K562 (cell line): Measurements from ENCODE around the gene ICAM3. TPM values are rescaled to one million over a fixed set of nuclear protein-coding genes. Genes with fewer than 3 reads are reported as not detected.
A peak's percentile ranks its signal among the peaks of the same experiment; 100 is the strongest.

Experiments
- ATAC-seq: fragments of 200-7000 bp; cut with Tn5 transposase; 3 replicates; pipeline ENCODE4 v1.9.1; 2020; ENCODE audit warnings: moderate library complexity
- BruUV-seq: library from RNA; stranded (reverse); fragments of 400-500 nt; replicated peaks from 2 replicates; lab custom pipeline; 2021; lab: Mats Ljungman, UMichigan
- CTCF ChIA-PET: fragments of 300-600 bp; formaldehyde crosslinking; extraction: SDS; loops from one replicate; lab custom pipeline; 2021; ENCODE audit warnings: low intra/inter-chr PET ratio; lab: Yijun Ruan, JAX
- POLR2A ChIA-PET: fragments of 300-600, 350-650 bp; sonication (Branson Sonifier 250); formaldehyde crosslinking; extraction: SDS; loops from one replicate; lab custom pipeline; 2021; ENCODE audit warnings: antibody characterized with exemption, inconsistent platforms; lab: Yijun Ruan, JAX
- DNase-seq, 4 experiments: peaks; one replicate each; pipeline versions ENCODE4 v3.0.0 to v3.0.0-alpha.2; 2011 to 2018; ENCODE audit warnings: low spot score in 3 of 4, mixed read lengths in 3 of 4; ENCODE audit errors: extremely low read depth in 1 of 4
- FAIRE-seq: peaks from 2 replicates; lab custom pipeline; 2011; peaks lifted over from hg19 to GRCh38; lab: Jason Lieb, UNC
- H2AFZ ChIP-seq: 2 replicates; pipeline ENCODE4 v1.6.0; 2011; ENCODE audit warnings: low read depth, low read length, control low read depth, inconsistent platforms
- H3K27ac ChIP-seq: fragments of 200-600 bp; 3 replicates; pipeline ENCODE4 v1.8.0; 2011; ENCODE audit warnings: low read depth, mild to moderate bottlenecking, control low read depth, inconsistent platforms, low read length, moderate library complexity, mixed read lengths; ENCODE audit errors: extremely low read depth
- H3K27me3 ChIP-seq, 2 experiments: fragments of 300-600 bp in 1 of 2; 2 replicates in 1 of 2; 3 replicates in 1 of 2; pipeline versions ENCODE4 v1.6.0 to v1.8.0; 2011; ENCODE audit warnings: inconsistent platforms in 2 of 2, low read length in 2 of 2, mild to moderate bottlenecking in 1 of 2, mixed read lengths in 1 of 2, moderate library complexity in 1 of 2; ENCODE audit not compliant: control insufficient read depth in 2 of 2, insufficient read depth in 2 of 2
- H3K36me3 ChIP-seq: fragments of 300-600 bp; 3 replicates; pipeline ENCODE4 v1.8.0; 2011; ENCODE audit warnings: mild to moderate bottlenecking, low read length, inconsistent platforms; ENCODE audit not compliant: control insufficient read depth, insufficient read depth
- H3K4me1 ChIP-seq, 2 experiments: fragments of 200-600 bp in 1 of 2; replicated peaks in 1 of 2; 2 replicates in 1 of 2; 3 replicates in 1 of 2; pipeline versions ENCODE4 v1.5.1 to v1.8.0; 2011; ENCODE audit warnings: inconsistent platforms in 2 of 2, low read length in 2 of 2, mild to moderate bottlenecking in 1 of 2, mixed read lengths in 1 of 2, moderate library complexity in 1 of 2; ENCODE audit not compliant: control insufficient read depth in 2 of 2, insufficient read depth in 2 of 2
- H3K4me2 ChIP-seq: 2 replicates; pipeline ENCODE4 v1.6.1; 2011; ENCODE audit warnings: low read length, control low read depth, inconsistent platforms, mixed read lengths; ENCODE audit not compliant: insufficient read depth
- H3K4me3 ChIP-seq: fragments of 200-600 bp; sonication (generic), shearing (Covaris generic); 2 replicates; pipeline ENCODE4 v1.5.1; 2016; ENCODE audit warnings: control low read depth, inconsistent platforms
- H3K79me2 ChIP-seq: fragments of 200-600 bp; 3 replicates; pipeline ENCODE4 v1.8.0; 2011; ENCODE audit warnings: low read length, inconsistent platforms; ENCODE audit not compliant: control insufficient read depth, insufficient read depth
- H3K9ac ChIP-seq, 2 experiments: 2 replicates each; pipeline versions ENCODE4 v1.6.0 to v1.6.1; 2011; ENCODE audit warnings: low read depth in 2 of 2, low read length in 2 of 2, control low read depth in 1 of 2, inconsistent platforms in 1 of 2, mild to moderate bottlenecking in 1 of 2, mixed read lengths in 1 of 2; ENCODE audit not compliant: insufficient read depth in 1 of 2
- H3K9me1 ChIP-seq: one replicate; pipeline ENCODE4 v1.6.0; 2011; ENCODE audit warnings: inconsistent platforms, mild to moderate bottlenecking, low read length, moderate library complexity; ENCODE audit not compliant: control insufficient read depth, insufficient read depth
- H3K9me3 ChIP-seq: replicated peaks from 2 replicates; pipeline ENCODE4 v1.5.1; 2011; ENCODE audit warnings: low read depth, low read length, inconsistent platforms; ENCODE audit not compliant: control insufficient read depth, insufficient read depth
- H4K20me1 ChIP-seq: replicated peaks from 2 replicates; pipeline ENCODE4 v1.6.1; 2011; ENCODE audit warnings: low read length, inconsistent platforms, mixed read lengths; ENCODE audit not compliant: control insufficient read depth, insufficient read depth
- CBX5 ChIP-seq: IDR thresholded peaks from 2 replicates; pipeline ENCODE4 v1.6.1; 2014; ENCODE audit warnings: low read depth, borderline replicate concordance
- ERF ChIP-seq: fragments of 450-650 bp; formaldehyde crosslinking; IDR thresholded peaks from 2 replicates; pipeline ENCODE4 v1.4.0; 2020; ENCODE audit warnings: mild to moderate bottlenecking, mixed read lengths
- GABPB1 ChIP-seq: sonication (generic); formaldehyde crosslinking; IDR thresholded peaks from 2 replicates; pipeline ENCODE4 v1.8.0; 2022; ENCODE audit warnings: mild to moderate bottlenecking, missing genetic modification reagents
- HDAC3 ChIP-seq: fragments of 450-650 bp; IDR thresholded peaks from 2 replicates; pipeline ENCODE4 v1.6.1; 2018; ENCODE audit warnings: borderline replicate concordance, mild to moderate bottlenecking, moderate library complexity; ENCODE audit not compliant: partially characterized antibody
- HDAC6 ChIP-seq: IDR thresholded peaks from 2 replicates; pipeline ENCODE4 v1.6.1; 2012; ENCODE audit warnings: low read depth, mild to moderate bottlenecking, control low read depth, inconsistent platforms, low read length, moderate library complexity
- KDM4B ChIP-seq, 2 experiments: fragments of 450-650 bp in 1 of 2; sonication (generic) in 1 of 2; IDR thresholded peaks; 2 replicates each; pipeline ENCODE4 v1.6.1; 2016 to 2017; ENCODE audit warnings: borderline replicate concordance in 2 of 2, antibody characterized with exemption in 1 of 2, low read depth in 1 of 2, mild to moderate bottlenecking in 1 of 2
- MAZ ChIP-seq, 2 experiments: fragments of 450-650 bp in 1 of 2; sonication (generic) in 1 of 2; formaldehyde crosslinking; IDR thresholded peaks in 1 of 2; conservative IDR thresholded peaks in 1 of 2; 2 replicates each; pipeline versions ENCODE4 v1.4.0 to v1.5.0; 2020; ENCODE audit warnings: mild to moderate bottlenecking in 1 of 2, missing genetic modification reagents in 1 of 2
- MYNN ChIP-seq, 2 experiments: sonication (generic); formaldehyde crosslinking in 1 of 2; IDR thresholded peaks; 2 replicates each; pipeline versions ENCODE4 v1.5.0 to v1.6.1; 2016 to 2020; ENCODE audit warnings: antibody characterized with exemption in 1 of 2, missing genetic modification reagents in 1 of 2
- POLR2A ChIP-seq: fragments of 450-650 bp; conservative IDR thresholded peaks from 2 replicates; pipeline ENCODE4 v1.6.1; 2016
- POLR2AphosphoS5 ChIP-seq: IDR thresholded peaks from 2 replicates; pipeline ENCODE4 v1.6.1; 2011; ENCODE audit warnings: mild to moderate bottlenecking, low read depth, low read length, moderate library complexity; ENCODE audit not compliant: control insufficient read depth, insufficient read depth
- POLR2B ChIP-seq: fragments of 450-650 bp; IDR thresholded peaks from 2 replicates; pipeline ENCODE4 v1.6.1; 2018; ENCODE audit warnings: low read depth; ENCODE audit not compliant: partially characterized antibody
- POLR2G ChIP-seq: fragments of 200-400 bp; formaldehyde crosslinking; IDR thresholded peaks from 2 replicates; pipeline ENCODE4 v1.6.1; 2017; ENCODE audit warnings: low read depth, mild to moderate bottlenecking, antibody characterized with exemption, low read length, moderate library complexity
- RBFOX2 ChIP-seq: fragments of 200-400 bp; formaldehyde crosslinking; IDR thresholded peaks from 2 replicates; pipeline ENCODE4 v1.6.1; 2017; ENCODE audit warnings: low read depth, mild to moderate bottlenecking, low read length, moderate library complexity
- SOX6 ChIP-seq: fragments of 450-650 bp; IDR thresholded peaks from 2 replicates; pipeline ENCODE4 v1.6.1; 2014; ENCODE audit warnings: mild to moderate bottlenecking
- SP2 ChIP-seq: IDR thresholded peaks from 2 replicates; pipeline ENCODE4 v1.6.1; 2011; ENCODE audit warnings: mild to moderate bottlenecking, low read depth, low read length, moderate library complexity; ENCODE audit not compliant: poor library complexity, severe bottlenecking; ENCODE audit errors: extremely low read depth
- SUPT5H ChIP-seq: fragments of 450-650 bp; IDR thresholded peaks from 2 replicates; pipeline ENCODE4 v1.6.1; 2016
- ZFX ChIP-seq: sonication (generic); formaldehyde crosslinking; IDR thresholded peaks from 2 replicates; pipeline ENCODE4 v1.8.0; 2022; ENCODE audit warnings: mild to moderate bottlenecking, missing genetic modification reagents, moderate library complexity
- WGBS: fragments of 100-300 bp; shearing (Covaris generic); methylation state at CpG from one replicate; pipeline ENCODE4 v1.1.6; 2016; ENCODE audit warnings: low coverage, mixed read lengths; ENCODE audit not compliant: insufficient coverage; ENCODE audit errors: missing lambda C conversion rate; 5-methylcytosine and 5-hydroxymethylcytosine counted together
- in situ Hi-C: fragments of 300-500 bp; cut with MboI; formaldehyde crosslinking; loops from 4 replicates; pipeline ENCODE4 v1.15.0; 2018; ENCODE audit warnings: inconsistent platforms, mixed read lengths
- intact Hi-C: fragments of 100-400 bp; cut with micrococcal nuclease; formaldehyde crosslinking; loops from 2 replicates; pipeline ENCODE4 v1.14.2; 2022
- polyA plus RNA-seq, 8 experiments: library from polyadenylated mRNA; depleted of rRNA in 4 of 8; stranded (reverse) in 5 of 8; unstranded in 3 of 8; fragments of >200 nt; fragmentation: Nextera tagmentation in 2 of 8; fragmentation: Illumina TruSeq in 1 of 8; extraction: Ambion mirVana in 2 of 8; extraction: Trizol in 1 of 8; gene quantifications; 2 replicates each; pipeline versions ENCODE4 v1.2.1 to v1.2.3, GENCODE V29; 2011 to 2014; ENCODE audit warnings: inconsistent platforms in 1 of 8, missing spikeins in 1 of 8
- total RNA-seq, 7 experiments: library from RNA; depleted of rRNA in 6 of 7; stranded (reverse); fragments of >200 nt in 6 of 7; fragmentation: Illumina TruSeq in 2 of 7; extraction: Trizol in 2 of 7; gene quantifications; 2 replicates each; pipeline versions ENCODE4 v1.2.1 to v1.2.3, GENCODE V29; 2011 to 2021; ENCODE audit warnings: low replicate concordance in 1 of 7
- TF ChIP-seq, protein P1 (sequence below): fragments of 250-450 bp; sonication (Bioruptor Pico); IDR thresholded peaks from 2 replicates; pipeline ENCODE4 v1.8.0; 2022; ENCODE audit warnings: inconsistent platforms
- TF ChIP-seq, protein P2 (sequence below), 2 experiments: fragments of 450-650 bp in 1 of 2; sonication (generic) in 1 of 2; formaldehyde crosslinking; conservative IDR thresholded peaks; 2 replicates each; pipeline versions ENCODE4 v1.4.0 to v1.8.1; 2020 to 2022; ENCODE audit warnings: mild to moderate bottlenecking in 1 of 2, missing genetic modification reagents in 1 of 2

The ICAM3 gene
- total and polyA plus RNA-seq, 9 of the 15 experiments (the other 6 are each of a cell fraction or from before 2014, with no cell fraction given): 6.5 to 39.5 (median 24.2) TPM

DNA sequence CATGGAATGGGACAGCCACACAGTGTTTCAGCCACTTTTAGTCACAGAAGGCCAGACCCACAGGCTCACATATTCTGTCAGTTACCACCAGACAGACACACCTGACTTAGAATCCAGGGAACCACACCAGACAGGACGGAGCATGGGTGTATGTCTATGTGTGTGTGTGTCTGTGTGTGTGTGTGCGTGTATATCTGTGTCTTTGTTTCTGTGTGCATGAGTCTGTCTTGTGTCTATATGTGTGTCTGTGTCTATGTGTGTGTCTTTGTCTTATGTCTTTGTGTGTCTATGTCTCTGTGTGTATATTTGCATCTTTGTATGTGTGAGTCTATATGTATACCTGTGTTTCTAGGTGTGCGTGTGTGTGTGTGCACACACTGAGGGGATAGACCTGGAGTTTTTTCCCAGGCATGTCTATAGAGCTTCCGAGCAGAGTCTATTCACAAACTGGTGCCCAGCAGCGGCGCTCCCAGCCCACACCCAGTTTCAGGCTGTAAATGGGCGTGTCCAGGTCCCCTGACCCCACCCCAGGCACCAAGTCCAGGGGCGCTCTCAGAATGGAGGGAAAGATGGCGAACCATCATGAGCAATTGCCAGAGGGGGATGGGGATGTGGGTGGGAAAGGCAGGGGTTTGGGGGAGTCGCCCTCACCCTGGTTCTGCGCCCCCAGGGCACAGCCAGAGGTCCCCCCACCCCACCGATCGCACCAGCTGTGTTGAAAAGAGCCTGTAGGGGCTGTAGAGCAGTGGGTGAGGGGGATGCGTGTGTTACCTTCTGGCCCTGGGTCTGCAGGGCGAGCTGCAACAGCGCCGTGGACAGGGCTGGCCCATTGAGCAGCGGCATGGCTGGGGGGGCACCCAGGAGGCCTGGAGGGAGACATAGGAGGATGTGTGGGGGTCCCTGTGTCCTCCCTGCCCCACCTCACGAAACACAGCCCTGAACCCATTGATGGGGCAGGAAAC lies 17.3 kb downstream of the ICAM3 start:
- no TSS peak for BruUV-seq
- Histone ChIP-seq H4K20me1 (0 out of 2 replicates have a peak, but pooled peaks cover 3% of the 10 kb centered on the region), H3K79me2 (no peaks in the 10 kb centered on the region; the same call in 1 of the 3 replicates), H3K9ac (peak overlapping the region in 1 of 2 experiments; percentile 78; a peak in 1 of 4 replicates), H3K4me1 (peaks cover 0 to 43% of the 10 kb centered on the region in 2 experiments; a peak in 2 of 5 replicates), H3K4me3 (no peak overlapping the region), H3K36me3 (peaks cover 94% of the 10 kb centered on the region), H3K9me1 (no peaks in the 10 kb centered on the region), H3K27me3 (no peaks in the 10 kb centered on the region), H2AFZ (no peak overlapping the region), H3K9me3 (no peaks in the 10 kb centered on the region), H3K4me2 (no peak overlapping the region), H3K27ac (no peak overlapping the region; the same call in 2 of the 3 replicates)
- in situ Hi-C loops (no loop called here), intact Hi-C loops (no loop called here)
- FAIRE-seq (peak; percentile 32), ATAC-seq (no peak; the same call in 2 of the 3 replicates), DNase-seq (no peak)
- ChIA-PET POLR2A (interaction anchor here (0.6 to 2.0 kb wide), 7 partner anchors 7 to 35 kb away, joined by 3 to 9 read pairs (median 3); partner anchors contain the start of genes ICAM4, ICAM5 and RAVER1), CTCF (no interaction called here)
- WGBS: 90% methylated on average over 14 of the region's 19 CpGs
- TF ChIP-seq ERF (CRISPR knock-in tag): no peak
- peak; percentile 51 for TF ChIP-seq POLR2B
- TF ChIP-seq, protein P1, sequence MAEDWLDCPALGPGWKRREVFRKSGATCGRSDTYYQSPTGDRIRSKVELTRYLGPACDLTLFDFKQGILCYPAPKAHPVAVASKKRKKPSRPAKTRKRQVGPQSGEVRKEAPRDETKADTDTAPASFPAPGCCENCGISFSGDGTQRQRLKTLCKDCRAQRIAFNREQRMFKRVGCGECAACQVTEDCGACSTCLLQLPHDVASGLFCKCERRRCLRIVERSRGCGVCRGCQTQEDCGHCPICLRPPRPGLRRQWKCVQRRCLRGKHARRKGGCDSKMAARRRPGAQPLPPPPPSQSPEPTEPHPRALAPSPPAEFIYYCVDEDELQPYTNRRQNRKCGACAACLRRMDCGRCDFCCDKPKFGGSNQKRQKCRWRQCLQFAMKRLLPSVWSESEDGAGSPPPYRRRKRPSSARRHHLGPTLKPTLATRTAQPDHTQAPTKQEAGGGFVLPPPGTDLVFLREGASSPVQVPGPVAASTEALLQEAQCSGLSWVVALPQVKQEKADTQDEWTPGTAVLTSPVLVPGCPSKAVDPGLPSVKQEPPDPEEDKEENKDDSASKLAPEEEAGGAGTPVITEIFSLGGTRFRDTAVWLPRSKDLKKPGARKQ (CRISPR knock-in tag): no peak
- peak; percentile 15; the same call in 1 of the 2 replicates for TF ChIP-seq POLR2AphosphoS5
- TF ChIP-seq KDM4B (IDR thresholded peaks at IDR 0.05; ENCODE audit: borderline replicate concordance in 2 of 2, low read depth in 1 of 2): no peak
- TF ChIP-seq RBFOX2: peak; percentile 11; the same call in 1 of the 2 replicates
- no peak for TF ChIP-seq GABPB1 (CRISPR knock-in tag)
- TF ChIP-seq HDAC3: no peak
- TF ChIP-seq SUPT5H: peak; percentile 68
- no peak for TF ChIP-seq SP2
- TF ChIP-seq ZFX (CRISPR knock-in tag): no peak
- TF ChIP-seq POLR2A: peak; percentile 70
- peak; percentile 68 for TF ChIP-seq POLR2G
- no peak for TF ChIP-seq SOX6
- TF ChIP-seq, protein P2, sequence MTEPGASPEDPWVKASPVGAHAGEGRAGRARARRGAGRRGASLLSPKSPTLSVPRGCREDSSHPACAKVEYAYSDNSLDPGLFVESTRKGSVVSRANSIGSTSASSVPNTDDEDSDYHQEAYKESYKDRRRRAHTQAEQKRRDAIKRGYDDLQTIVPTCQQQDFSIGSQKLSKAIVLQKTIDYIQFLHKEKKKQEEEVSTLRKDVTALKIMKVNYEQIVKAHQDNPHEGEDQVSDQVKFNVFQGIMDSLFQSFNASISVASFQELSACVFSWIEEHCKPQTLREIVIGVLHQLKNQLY (CRISPR knock-in tag; conservative IDR thresholded peaks at IDR 0.05): no peak
- peak; percentile 14; the same call in 1 of the 2 replicates for TF ChIP-seq MYNN (IDR thresholded peaks at IDR 0.05)
- TF ChIP-seq MYNN (CRISPR knock-in tag; IDR thresholded peaks at IDR 0.05): no peak
- TF ChIP-seq HDAC6: no peak
- no peak for TF ChIP-seq MAZ (CRISPR knock-in tag; conservative IDR thresholded peaks at IDR 0.05 in 1 of 2, IDR thresholded peaks at IDR 0.05 in 1 of 2)
- no peak for TF ChIP-seq CBX5
